Keratinocyte (primary cell): ENCODE data around the gene MAL. TPM values are rescaled to one million over a fixed set of nuclear protein-coding genes. Genes with fewer than 3 reads are reported as not detected.

Experiments used
- DNase-seq: peaks from one replicate; pipeline ENCODE4 v3.0.0-alpha.2; 2011; ENCODE audit warnings: low read depth, missing footprints, low spot score
- FAIRE-seq: peaks from 2 replicates; lab custom pipeline; 2011; peaks lifted over from hg19 to GRCh38; lab: Jason Lieb, UNC
- H2AFZ ChIP-seq: 2 replicates; pipeline ENCODE4 v1.6.0; 2012; ENCODE audit warnings: low read length, control low read depth, inconsistent platforms; ENCODE audit not compliant: control insufficient read depth
- H3K27ac ChIP-seq: 2 replicates; pipeline ENCODE4 v1.5.1; 2011; ENCODE audit warnings: low read length; ENCODE audit not compliant: control insufficient read depth, insufficient read depth
- H3K27me3 ChIP-seq: 3 replicates; pipeline ENCODE4 v1.6.0; 2011; ENCODE audit warnings: low read length; ENCODE audit not compliant: control insufficient read depth, insufficient read depth; ENCODE audit errors: extremely low read depth
- H3K36me3 ChIP-seq, 2 experiments: 2 replicates in 1 of 2; 3 replicates in 1 of 2; pipeline ENCODE4 v1.5.1; 2011; ENCODE audit warnings: low read length in 2 of 2, mild to moderate bottlenecking in 1 of 2; ENCODE audit not compliant: control insufficient read depth in 2 of 2, insufficient read depth in 2 of 2; ENCODE audit errors: extremely low read depth in 1 of 2
- H3K4me1 ChIP-seq: 3 replicates; pipeline ENCODE4 v1.5.1; 2011; ENCODE audit warnings: low read length; ENCODE audit not compliant: control insufficient read depth, insufficient read depth; ENCODE audit errors: extremely low read depth
- H3K4me2 ChIP-seq: 3 replicates; pipeline ENCODE4 v1.6.0; 2011; ENCODE audit warnings: low read depth, low read length; ENCODE audit not compliant: control insufficient read depth, insufficient read depth; ENCODE audit errors: extremely low read depth
- H3K4me3 ChIP-seq, 3 experiments: fragments of 200-600 bp in 1 of 3; sonication (generic) in 1 of 3; 2 replicates in 2 of 3; 3 replicates in 1 of 3; pipeline ENCODE4 v1.5.1; 2011 to 2016; ENCODE audit warnings: low read length in 3 of 3, mild to moderate bottlenecking in 3 of 3, control low read depth in 2 of 3, inconsistent platforms in 1 of 3, low read depth in 1 of 3, mixed read lengths in 1 of 3, mixed run types in 1 of 3, moderate library complexity in 1 of 3; ENCODE audit not compliant: control insufficient read depth in 2 of 3, insufficient read depth in 2 of 3; ENCODE audit errors: extremely low read depth in 1 of 3
- H3K79me2 ChIP-seq: 2 replicates; pipeline ENCODE4 v1.6.0; 2012; ENCODE audit warnings: low read length; ENCODE audit not compliant: control insufficient read depth, insufficient read depth
- H3K9ac ChIP-seq: 3 replicates; pipeline ENCODE4 v1.6.0; 2011; ENCODE audit warnings: low read length; ENCODE audit not compliant: control insufficient read depth, insufficient read depth; ENCODE audit errors: extremely low read depth
- H3K9me1 ChIP-seq: 3 replicates; pipeline ENCODE4 v1.6.0; 2011; ENCODE audit warnings: low read length; ENCODE audit not compliant: control insufficient read depth, insufficient read depth; ENCODE audit errors: extremely low read depth
- H3K9me3 ChIP-seq: 2 replicates; pipeline ENCODE4 v1.5.1; 2012; ENCODE audit warnings: low read depth, low read length; ENCODE audit not compliant: control insufficient read depth
- H4K20me1 ChIP-seq: 3 replicates; pipeline ENCODE4 v1.6.0; 2011; ENCODE audit warnings: low read length; ENCODE audit not compliant: control insufficient read depth, insufficient read depth; ENCODE audit errors: extremely low read depth
- EZH2 ChIP-seq: IDR thresholded peaks from one replicate; pipeline ENCODE4 v1.6.1; 2012; ENCODE audit warnings: inconsistent platforms, mild to moderate bottlenecking, low read length, moderate library complexity
- dilution Hi-C: fragments of 300-500 bp; cut with MboI; formaldehyde crosslinking; loops from one replicate; pipeline ENCODE4 v1.7.0; 2020; ENCODE audit warnings: low sequenced_read_pairs; ENCODE audit not compliant: extremely low pct_ligation_motif_present
- polyA plus RNA-seq, 5 experiments: library from polyadenylated mRNA; depleted of rRNA in 3 of 5; stranded (reverse) in 3 of 5; stranded (forward) in 1 of 5; unstranded in 1 of 5; fragments of >200 nt; gene quantifications; 1 replicate in 1 of 5; 2 replicates in 3 of 5; 3 replicates in 1 of 5; pipeline versions ENCODE4 v1.2.1 to v1.2.3, GENCODE V29; 2011 to 2012; ENCODE audit warnings: missing spikeins in 2 of 5, low read depth in 1 of 5, low replicate concordance in 1 of 5
- TF ChIP-seq, protein P1 (sequence below), 3 experiments: IDR thresholded peaks in 1 of 3; conservative IDR thresholded peaks in 1 of 3; optimal IDR thresholded peaks in 1 of 3; 2 replicates in 2 of 3; 3 replicates in 1 of 3; pipeline versions ENCODE3 to v1.5.1; 2011; ENCODE audit warnings: low read length in 3 of 3, mild to moderate bottlenecking in 3 of 3, moderate library complexity in 2 of 3, control low read depth in 1 of 3, inconsistent platforms in 1 of 3; ENCODE audit not compliant: insufficient read depth in 2 of 3; ENCODE audit errors: extremely low read depth in 1 of 3

The MAL gene
- polyA plus RNA-seq, 1 donor (not counting 4 experiments of a cell fraction or from before 2014, with no cell fraction given), result not detected

DNA sequence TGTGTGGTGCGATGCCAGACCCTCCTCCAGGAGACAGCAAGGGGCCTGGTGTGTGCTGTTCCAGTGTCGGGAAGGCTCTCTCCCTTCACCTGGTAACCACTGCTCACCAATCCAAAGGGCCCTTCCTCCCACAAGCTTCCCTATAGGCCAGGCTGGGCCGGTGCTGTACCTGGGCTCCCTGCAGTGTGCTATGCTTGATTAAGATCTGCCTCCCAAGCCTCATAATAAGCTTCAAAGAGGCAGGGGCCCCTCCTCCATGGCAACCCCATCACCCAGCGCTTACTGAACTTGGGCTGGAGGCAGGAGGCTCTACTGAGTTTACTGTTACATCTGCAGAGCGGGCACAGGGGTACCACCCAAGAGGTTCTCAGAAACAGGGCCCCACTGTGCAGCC is 4.5 kb upstream of the MAL start:
- no peak overlapping the region for H3K4me2 ChIP-seq
- dilution Hi-C loops, result no loop called here
- H3K4me1 ChIP-seq, result no peaks in the 10 kb centered on the region

DNA sequence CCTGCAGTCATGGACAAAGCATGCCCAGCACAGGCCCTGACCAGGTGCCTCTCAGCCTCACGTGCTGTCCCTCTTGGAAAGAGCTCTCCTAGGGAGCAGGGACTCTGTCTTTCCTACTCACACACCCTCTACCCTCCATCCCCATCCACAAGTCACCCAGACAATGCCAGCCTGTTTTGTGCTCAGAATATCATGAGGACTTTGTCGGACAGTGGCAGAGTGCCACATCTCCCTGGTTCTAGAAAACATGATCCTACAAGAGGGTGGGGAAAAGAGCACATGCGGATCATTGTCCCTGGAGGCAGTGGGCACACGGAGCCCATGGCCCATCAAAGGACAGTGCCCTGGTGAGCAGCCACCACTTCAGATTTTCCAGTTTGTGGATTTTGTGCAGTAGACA is 3.7 kb upstream of the MAL start:
- H3K4me3 ChIP-seq, result no peak overlapping the region
- no peak overlapping the region for H2AFZ ChIP-seq
- no peak for FAIRE-seq
- H3K9me1 ChIP-seq, result no peaks in the 10 kb centered on the region
- no peak overlapping the region for H3K27ac ChIP-seq
- H3K27me3 ChIP-seq, result peaks cover 40% of the 10 kb centered on the region
- TF ChIP-seq, protein P1, sequence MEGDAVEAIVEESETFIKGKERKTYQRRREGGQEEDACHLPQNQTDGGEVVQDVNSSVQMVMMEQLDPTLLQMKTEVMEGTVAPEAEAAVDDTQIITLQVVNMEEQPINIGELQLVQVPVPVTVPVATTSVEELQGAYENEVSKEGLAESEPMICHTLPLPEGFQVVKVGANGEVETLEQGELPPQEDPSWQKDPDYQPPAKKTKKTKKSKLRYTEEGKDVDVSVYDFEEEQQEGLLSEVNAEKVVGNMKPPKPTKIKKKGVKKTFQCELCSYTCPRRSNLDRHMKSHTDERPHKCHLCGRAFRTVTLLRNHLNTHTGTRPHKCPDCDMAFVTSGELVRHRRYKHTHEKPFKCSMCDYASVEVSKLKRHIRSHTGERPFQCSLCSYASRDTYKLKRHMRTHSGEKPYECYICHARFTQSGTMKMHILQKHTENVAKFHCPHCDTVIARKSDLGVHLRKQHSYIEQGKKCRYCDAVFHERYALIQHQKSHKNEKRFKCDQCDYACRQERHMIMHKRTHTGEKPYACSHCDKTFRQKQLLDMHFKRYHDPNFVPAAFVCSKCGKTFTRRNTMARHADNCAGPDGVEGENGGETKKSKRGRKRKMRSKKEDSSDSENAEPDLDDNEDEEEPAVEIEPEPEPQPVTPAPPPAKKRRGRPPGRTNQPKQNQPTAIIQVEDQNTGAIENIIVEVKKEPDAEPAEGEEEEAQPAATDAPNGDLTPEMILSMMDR (optimal IDR thresholded peaks at IDR 0.05 in 1 of 3, IDR thresholded peaks at IDR 0.05 in 1 of 3, conservative IDR thresholded peaks at IDR 0.05 in 1 of 3; ENCODE audit: extremely low read depth in 1 of 3, insufficient read depth in 2 of 3, low read length in 3 of 3), result no peak
- TF ChIP-seq EZH2, result no peak
- dilution Hi-C loops, result no loop called here
- no peaks in the 10 kb centered on the region for H3K36me3 ChIP-seq
- no peaks in the 10 kb centered on the region for H3K9me3 ChIP-seq
- H3K9ac ChIP-seq, result no peak overlapping the region
- H3K4me2 ChIP-seq, result no peak overlapping the region
- H3K4me1 ChIP-seq, result no peaks in the 10 kb centered on the region
- no peaks in the 10 kb centered on the region for H3K79me2 ChIP-seq
- H4K20me1 ChIP-seq, result no peaks in the 10 kb centered on the region
- no peak for DNase-seq

More for the DNA sequence above, 4.5 kb upstream of the MAL start:
- Histone ChIP-seq H3K4me3 (no peak overlapping the region), H4K20me1 (no peaks in the 10 kb centered on the region), H3K79me2 (no peaks in the 10 kb centered on the region), H3K27me3 (peaks cover 33% of the 10 kb centered on the region), H3K9ac (no peak overlapping the region), H3K9me3 (no peaks in the 10 kb centered on the region), H3K27ac (no peak overlapping the region), H3K9me1 (no peaks in the 10 kb centered on the region), H2AFZ (no peak overlapping the region), H3K36me3 (no peaks in the 10 kb centered on the region)
- TF ChIP-seq, protein P1 (optimal IDR thresholded peaks at IDR 0.05 in 1 of 3, IDR thresholded peaks at IDR 0.05 in 1 of 3, conservative IDR thresholded peaks at IDR 0.05 in 1 of 3; ENCODE audit: extremely low read depth in 1 of 3, insufficient read depth in 2 of 3, low read length in 3 of 3), result no peak
- no peak for TF ChIP-seq EZH2
- no peak for DNase-seq
- no peak for FAIRE-seq
